ENCODE data around the gene KCNH3.

KCNH3 gene

DNA sequence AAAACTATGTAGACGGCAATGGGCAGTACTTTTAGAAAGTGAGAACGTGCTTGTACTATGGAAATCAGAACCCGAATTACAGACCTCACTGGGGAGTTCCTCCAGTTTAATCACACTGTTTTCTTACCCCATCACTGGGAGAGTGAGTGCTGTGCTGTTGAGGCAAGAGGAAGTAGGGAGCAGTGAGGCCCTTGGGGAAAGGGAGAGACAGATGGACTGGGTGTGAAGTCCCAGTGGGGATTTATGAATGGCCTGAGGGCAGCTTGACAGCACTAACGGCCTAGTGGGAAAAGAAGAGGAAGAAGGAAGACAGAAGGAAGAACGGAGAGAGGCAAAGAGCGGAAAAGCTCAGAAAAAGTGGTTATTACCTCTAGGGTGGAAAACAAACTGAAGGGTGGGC is 23.4 kb downstream of the KCNH3 start:
- DNase-seq (ENCODE audit: low read depth, low spot score) = no peak

DNA sequence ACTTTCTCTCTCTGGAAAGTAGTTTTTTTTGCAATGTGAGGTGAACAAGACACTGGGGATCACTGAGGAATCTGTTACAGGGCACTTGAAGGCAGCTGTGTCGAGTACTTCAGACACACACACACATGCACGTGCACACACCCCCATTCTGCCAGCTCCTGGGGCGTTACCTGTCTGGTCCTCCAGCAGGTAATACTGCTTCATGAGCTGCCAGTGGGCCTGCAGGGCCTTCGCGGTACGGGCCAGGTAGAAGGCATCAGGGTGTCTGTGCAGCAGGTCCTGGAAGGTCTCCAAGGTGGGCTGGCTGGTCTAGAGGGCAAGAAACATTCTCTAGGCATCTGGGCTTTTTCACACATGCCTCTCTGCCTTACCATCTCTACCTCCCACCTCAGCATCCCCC is 24.0 kb downstream of the KCNH3 start:
- no peak for DNase-seq (ENCODE audit: low read depth, low spot score)

DNA sequence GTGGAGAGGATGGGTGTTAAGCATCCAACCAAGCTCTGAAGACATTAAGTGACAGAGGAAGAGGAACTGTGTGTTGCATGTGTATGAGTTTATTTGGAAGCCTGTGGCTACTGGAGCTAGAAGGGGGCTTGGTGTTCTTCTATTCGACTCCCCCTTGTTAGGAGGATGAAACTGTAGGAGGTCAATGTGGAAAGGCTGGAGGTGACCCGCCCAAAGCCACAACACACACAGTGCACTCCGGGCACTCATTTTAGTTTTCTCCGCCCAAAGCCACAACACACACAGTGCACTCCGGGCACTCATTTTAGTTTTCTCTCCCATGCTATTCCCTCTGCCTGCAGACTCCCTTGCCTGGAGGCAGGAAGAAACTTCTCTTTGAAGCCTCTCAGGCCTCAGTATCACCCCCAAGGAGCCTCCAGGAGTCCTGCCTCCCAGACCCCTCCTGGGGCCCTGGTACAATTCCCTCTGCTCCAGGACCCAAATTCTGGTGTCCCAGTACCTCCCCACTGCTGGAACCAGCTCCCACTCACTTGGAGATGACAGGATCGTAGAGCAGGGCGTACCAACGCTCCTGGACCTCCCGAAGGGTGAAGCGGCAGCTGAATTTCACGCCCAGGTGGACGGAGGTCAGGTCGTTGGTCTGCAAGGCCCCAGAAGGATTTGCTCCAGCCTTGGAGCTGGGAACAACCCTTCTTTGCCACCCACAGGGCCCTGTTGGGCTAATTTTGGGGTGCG is 25.3 kb downstream of the KCNH3 start:
- DNase-seq (ENCODE audit: low read depth, low spot score) = no peak

DNA sequence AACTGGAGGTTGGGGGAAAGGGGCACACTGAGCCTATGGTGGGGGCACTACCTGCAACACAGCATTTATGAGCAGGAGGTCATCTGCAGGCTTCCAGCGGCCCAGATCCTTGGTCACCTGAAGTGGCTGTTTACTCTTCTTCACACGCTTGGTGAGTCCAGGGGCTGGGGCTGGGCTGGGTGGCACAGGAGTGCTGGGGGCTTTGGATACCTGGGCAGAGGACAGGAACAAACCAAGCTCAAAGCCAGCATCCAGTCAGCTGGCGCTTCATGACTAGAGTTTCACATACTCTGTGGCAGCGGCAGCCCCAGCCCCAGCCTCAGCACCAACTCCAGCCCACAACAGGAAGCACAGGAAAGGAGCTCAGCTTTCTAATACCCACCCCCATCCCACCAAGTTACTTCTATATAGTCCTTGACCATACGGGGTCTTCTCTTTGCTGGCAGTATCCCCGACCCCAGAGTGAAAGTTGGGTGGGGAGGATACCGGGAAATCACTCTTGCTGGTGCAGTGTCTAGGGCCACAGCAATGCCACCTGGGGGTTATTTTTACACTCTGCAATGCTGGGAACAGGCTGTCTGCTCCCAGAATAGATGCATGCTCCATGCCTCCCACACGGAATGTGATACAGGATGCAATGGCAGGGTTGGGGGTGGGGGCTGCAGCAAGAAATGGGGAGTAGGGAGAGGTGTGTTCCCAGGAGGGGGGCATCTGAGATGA is 26.0 kb downstream of the KCNH3 start:
- no peak for DNase-seq (ENCODE audit: low read depth, low spot score)

DNA sequence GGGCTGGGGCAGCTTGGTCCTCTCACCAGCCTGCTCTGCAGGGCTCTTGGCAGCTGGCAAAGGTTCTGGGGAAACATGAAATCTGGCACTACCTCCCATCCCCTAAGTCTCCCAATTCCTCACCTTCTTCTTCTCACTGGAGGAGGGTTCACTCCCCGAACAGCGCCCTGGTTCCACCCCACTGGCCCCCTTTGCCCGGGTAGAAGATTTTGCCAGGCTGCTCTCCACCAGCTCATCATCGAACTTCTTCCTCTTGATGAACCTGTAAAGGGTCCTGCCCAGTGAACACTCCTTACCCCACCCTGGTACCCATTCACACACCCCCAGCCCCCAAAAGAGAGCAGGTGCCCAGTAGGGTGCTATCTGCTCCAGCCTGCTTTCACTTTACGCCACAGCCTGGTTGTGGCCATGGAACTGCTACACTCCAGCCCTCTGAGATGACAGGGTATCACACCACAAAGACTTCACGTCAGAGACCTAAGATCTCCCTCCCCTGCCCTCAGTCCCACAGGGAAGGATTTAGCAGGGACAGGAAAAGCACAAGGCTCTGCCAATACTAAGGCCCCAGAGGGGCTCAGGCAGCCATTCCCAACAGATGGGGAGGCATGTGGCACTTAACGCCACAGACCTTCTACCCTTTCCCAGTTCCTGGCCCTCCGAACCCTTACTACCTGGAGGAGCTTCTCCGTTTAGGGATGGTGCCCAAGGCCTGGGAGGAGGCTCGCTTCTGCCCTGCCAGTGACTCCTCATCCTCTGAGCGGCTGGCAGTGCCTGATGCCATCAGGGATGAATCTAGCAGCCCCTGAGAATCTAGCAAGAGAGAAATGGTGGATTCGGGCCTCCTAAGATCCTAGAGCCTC is 26.8 kb downstream of the KCNH3 start:
- no peak for DNase-seq (ENCODE audit: low read depth, low spot score)

DNA sequence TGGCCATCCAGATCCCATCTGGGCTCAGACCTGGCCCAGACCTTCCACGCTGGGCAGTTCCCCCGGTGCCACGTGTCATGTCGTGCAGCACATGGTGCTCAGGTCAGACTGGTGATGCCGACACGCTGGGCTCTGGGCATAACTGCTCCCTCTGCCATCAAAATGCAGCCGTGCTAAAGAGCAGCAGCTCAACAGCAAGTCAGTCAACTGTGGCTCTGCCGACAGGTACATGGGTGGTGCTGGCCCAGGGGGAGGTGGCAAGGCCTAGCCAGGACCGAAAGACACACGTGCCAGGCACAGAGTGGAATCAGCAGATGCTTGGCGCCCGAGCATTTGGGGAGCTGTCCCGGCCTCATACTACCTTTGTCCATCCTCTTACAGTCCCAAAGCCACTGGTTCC is 27.5 kb downstream of the KCNH3 start:
- DNase-seq (ENCODE audit: low read depth, low spot score) = no peak

DNA sequence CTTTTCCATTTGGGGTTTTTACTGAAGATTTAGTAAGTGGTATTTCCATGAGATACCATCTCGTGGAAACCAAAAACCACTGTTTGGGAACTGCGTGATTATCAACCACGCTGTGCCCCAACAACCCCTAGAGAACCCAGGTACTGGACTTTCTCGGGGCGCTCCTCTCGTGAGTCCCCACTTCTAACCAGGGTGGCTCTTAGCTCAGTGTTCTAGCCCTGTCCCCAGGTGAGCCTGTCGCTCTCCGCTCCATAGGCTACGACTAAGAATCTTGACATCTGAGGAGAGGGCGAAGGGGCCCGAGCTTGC is 28.4 kb downstream of the KCNH3 start:
- no peak for DNase-seq (ENCODE audit: low read depth, low spot score)

DNA sequence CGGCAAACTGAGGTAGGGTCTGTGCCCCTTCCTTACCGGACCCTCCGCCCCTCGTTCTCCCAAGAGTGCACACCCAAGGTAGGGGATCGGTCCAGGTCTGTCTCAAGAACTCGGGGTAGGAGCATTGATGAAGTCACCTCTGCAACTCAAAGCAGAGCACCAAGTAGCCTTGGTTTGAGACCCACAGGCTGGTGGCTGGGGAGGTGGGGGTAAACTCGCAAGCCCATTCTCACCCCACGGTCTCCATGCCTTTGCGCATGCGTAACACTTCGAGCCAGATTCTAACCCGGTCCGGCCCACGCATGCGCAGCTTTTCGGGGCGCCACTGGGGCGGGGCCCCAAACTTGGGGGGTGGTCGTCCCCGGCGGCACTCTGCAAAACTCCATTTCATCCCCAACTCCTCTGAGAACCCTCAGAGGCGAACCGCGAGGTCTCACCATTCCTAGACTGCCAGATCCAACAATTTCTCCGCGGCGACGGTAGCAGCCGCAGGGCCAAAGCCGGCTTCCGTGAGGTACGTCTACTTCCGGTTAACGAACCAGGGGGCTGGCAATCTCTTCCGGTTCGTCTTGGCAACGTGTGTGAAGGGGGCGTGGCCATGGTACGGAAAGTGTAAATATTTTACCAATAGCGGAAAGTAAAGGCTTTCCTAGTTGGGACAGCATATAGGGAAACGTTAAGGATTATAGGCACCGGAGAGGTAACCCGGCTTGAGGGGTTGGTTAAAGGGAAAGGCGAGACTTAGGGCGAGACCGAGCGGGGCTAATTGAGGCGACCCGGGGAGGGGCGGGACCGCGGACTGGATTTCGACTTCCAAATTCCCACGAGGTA is 29.0 kb downstream of the KCNH3 start, which contains the start of gene MCRS1:
MCRS1 (minus strand) TSS at position 532 of the 831 bp plus-strand sequence. CDS start 1,411 bp downstream, outside the sequence.
- peak; percentile 77 for DNase-seq (ENCODE audit: low read depth, low spot score)

DNA sequence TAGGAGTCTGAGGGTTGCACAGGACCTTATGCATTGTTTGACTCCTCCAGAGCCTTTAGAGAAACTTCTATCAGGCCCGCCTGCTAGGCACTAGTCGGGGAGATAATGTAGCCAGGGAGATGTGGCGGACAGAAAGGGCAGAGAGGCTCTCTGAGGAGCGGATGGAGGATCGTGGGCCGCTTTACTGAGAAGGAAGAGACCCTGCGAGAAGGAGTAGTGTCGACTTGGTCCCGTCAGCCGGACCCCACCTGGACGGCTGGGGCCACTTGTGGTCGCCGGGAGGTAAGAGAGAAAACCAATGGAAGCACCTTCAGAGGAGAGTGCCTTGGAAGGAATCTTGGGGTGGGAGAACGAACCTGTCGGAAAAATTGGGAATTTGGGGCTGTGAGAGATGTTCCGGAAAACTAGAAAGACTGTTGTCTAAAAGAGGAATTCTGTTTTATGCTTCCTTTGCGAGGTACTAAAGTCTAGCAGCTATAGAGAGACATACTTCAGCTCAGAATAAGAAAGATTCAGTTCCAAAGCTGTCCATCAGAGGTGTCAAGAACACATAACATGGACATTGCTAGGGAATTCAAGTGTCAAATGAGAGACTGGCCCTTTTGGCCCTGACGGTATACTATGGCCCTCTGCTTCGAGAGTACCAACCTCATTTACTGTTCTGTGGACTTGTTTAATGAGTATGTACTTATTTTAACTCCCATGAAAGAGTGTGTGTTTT is 29.8 kb downstream of the KCNH3 start:
- no peak for DNase-seq (ENCODE audit: low read depth, low spot score)

DNA sequence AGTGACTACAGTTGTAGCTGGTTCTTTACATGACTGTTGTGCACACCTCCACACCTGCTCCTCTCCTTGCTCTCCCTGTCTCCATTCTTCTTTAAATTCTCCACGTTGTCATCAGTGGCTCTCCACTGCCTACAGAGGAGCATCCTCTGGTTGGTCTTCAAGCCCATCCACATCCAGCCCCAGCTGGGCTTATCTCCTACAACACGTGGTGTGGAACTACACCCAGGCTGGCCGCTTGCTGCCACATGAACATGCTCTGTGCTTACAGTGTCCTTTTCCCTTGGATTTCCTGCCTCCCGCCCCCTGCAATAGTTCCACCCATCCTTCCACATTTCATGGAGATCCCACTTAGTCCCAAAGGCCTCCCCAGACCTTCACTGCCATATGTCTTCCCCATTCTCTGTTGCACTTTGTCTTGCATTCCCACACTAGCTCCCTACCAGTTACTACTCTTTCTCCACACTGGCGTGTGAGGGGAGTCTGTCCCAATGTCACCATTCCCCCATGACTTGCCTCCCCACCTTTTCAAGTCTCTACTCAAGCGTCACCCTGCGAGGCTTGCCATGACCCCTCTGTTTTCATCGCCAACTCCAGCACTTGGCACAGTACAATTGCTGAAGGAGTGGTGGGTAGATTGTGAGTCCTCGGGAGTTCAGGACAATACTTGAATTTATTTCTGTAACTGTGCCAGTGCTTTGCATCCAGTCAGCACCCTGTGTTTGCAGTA is 38.9 kb downstream of the KCNH3 start:
- DNase-seq (ENCODE audit: low read depth, low spot score) = no peak

DNA sequence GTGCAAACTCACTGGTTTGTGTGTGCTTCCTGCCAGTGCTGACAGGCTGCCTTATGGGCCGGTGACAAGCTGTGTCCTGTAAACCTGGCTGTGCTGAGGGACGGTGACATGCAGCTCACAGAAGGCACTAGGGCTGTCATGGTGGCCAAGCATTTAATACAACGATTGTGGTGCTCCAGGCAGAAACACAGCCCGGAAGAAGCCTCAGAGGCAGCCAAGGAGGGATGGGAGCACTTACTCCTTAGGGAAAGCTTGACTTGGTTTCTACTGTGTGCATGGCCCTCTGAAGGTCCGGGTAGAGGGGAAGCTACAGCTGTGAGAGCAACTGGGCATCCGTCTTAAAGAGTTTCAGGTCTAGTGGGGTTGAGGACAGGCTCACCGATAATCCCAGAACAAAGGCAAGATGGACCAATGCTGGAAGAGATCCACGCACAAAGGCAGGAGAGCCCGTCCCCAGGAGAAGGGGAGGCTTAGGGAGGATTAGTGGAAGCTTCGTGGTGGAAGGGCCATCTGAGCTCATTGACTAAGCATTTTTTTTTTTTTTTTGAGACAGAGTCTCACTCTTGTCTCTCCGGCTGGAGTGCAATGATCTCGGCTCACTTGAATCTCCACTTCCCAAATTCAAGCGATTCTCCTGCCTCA is 39.8 kb downstream of the KCNH3 start:
- no peak for DNase-seq (ENCODE audit: low read depth, low spot score)

DNA sequence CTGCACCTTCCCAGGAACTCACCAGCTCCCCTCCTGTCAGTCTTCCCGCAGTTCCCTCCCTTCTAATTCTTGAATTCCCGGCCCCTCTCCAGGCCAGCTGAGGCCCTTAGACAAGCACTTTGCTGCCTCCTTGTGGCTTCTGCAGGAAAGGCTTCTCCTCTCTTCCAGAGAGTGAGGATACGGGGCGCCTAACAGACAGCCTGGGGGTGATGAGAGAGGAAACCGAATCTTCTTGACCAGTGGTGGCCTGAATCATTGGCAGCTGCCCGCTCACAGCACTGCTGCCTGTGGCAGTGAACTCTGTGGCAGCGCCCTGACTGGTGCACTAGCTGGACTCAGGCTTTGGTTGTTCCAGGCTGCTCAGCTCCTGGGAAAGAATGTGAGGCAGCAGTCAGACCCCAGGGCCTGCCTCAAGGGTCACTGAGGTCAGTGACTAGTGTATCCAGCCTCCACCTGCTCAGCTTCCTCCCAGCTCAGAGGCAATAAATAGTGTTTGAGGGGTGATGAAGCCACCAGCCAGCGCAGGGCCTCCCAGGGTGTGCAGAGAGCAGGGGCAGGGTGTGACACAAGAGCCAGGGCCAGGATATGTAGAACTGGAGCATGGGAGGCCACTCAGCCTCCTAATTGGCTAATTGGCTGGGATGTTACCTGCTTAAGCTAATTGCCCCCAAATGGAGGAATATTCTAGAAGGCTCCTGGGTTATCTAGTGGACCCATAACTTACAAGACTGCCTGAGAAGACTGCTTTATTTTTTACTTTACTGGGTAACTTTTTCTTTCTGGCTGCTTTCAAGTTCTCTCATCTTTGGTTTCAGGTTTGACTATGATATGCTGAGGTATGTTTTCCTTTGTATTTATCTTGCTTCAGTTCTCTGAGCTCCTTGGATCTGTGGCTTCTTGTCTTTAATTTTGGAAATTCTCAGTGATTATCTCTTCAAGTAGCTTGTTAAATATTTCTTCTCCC is 42.0 kb downstream of the KCNH3 start:
- DNase-seq (ENCODE audit: low read depth, low spot score) = no peak

DNA sequence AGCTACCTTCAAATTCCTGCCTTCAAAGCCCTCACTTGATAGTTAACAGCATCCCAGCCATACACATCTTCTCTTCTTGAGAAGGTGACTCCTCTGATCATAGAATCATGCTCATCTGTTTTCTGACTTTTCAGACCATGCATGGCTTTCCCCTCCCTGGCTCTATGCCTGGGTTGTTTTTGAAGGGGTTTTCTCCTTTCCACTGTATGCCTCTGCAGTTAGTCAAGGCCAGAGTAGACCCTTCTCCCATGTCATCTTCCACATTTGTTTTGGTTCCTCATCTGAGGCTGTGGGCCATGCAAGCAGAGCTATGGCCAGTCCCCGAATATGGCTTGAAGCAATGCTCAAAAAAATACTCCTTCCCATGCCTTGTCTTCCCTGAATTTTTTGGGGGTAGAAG is 43.4 kb downstream of the KCNH3 start:
- DNase-seq (ENCODE audit: low read depth, low spot score) = no peak

DNA sequence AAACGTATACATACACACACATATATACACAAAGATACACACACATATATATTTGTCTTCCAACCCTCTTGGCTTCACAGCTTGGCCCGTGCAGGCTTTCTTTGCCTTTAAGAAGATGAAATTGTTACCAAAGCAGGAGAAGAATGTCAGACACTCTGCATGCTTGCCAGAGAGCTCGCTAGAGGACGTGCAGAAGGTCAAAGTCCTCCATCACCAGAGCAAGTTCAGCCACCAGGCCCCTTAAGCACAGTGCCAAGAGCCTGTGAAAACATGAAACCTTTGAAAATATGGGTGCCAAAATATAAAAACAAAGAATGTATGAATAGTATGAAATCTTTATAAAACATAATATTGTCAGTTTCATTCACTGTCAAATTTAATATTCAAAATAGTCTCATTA is 44.0 kb downstream of the KCNH3 start:
- no peak for DNase-seq (ENCODE audit: low read depth, low spot score)

DNA sequence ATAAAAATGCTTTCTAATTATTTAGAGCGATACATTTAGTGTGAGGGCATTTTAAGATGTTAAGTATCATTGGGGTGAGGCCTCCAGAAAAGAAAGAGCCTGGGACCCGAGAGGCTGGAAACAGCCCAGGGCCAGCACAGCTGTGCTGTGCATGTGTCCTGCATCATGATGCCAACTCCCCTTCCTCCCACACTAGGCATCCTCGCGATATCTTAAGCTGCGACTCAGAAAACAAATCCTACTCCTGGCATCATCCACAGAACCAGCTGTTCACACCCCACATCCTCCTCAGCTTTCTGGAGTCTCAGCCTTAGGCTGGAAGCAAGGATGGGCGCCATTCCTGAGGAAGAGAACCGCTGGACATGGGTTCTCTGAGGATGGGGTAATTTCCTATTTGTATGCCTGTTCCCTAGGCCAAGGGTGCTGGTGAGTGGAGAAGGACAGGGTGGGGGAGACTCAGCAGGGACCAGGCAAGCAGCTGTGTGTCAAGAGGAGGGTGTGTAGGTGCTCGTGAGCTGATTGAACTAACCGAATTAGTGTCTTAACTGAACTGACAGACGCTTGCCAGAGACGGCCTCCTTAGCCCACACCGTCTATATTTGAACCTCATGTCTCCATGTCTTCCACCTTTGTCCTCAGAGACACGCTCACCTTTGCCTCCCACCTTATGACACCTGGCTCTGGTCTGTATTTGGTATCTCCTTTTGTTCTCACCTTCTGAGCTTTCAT is 44.7 kb downstream of the KCNH3 start:
- DNase-seq (ENCODE audit: low read depth, low spot score) = no peak

DNA sequence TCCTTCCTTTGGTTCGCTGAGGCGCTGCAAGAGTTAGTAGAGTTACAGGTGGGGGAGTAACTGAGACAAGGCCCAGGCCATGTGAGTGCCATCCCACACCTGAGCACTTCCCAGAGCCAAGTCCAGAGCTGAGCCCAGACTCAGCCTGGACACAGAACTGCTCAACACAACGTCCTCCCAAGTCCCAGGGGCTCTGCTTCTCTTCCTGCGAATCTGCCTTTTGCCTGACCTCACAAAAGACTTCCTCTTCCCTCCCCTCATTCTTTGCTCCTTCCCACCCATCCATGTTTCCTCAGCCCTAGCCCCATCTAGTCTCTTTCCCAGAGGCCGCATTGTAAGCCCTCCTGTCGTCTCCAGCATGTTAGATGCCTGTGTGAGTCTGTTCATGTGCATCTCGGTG is 45.8 kb downstream of the KCNH3 start:
- no peak for DNase-seq (ENCODE audit: low read depth, low spot score)

DNA sequence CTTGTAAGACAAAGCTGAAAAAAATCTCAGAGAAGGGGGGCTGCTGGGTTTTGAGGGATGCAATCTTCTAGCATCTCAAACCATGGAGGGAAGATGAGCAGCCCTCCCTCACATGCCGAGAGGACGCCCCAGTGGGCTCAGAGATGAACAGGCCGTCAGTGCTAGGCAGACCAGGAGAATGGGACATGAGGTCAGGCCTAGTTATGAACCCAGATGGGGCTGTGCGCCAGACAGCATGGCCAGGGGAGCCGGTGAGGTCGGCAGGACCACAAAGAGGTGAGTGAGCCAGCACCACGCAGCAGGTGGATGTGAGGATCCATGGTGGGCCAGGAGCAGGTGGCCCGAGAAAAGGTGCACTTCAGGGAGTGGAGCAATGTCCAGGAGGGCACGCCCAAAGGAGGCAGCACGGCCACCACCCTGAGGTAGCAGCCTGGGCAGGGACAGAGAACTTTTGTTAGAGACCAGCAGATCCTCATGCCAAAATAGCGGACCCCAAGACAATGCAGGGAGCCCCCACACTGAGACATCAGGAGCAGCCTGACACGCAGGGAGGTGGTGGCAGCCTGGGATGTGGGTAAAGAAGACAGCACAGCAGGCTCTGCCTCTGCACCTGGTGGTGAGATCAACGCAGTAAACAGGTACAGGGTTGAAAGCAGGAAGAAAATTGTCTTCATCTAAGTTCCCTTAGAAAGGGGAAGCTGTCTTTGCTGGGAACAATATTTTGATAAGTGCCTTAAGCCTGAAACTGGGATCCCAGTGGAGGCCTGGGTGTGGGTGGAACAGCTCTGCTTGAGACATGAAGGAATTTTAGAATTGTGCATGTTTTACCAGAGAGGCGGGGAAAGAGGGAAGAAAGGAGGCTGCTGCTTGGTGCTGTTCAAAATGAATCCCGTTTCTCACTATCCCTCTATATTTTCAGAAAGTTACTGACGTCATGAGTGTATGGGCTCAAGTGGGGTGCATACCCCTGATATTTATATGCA is 46.9 kb downstream of the KCNH3 start:
- DNase-seq (ENCODE audit: low read depth, low spot score) = no peak
